Activated gamma-delta T cell treated with anti-CD3 and anti-CD28 coated beads, Interleukin-2, amount 50 U/mL, for 16 hours (primary cell): Measurements from ENCODE around the gene UVRAG.
"Not testable (repeated sequence)": the region's sequence is repeated elsewhere in the genome, so short reads cannot be mapped to it uniquely, and the experiment has no call there.

Experiments used
- DNase-seq: peaks from one replicate; pipeline ENCODE4 v3.0.0-alpha.2; 2020; ENCODE audit warnings: low read depth

Gene UVRAG

DNA sequence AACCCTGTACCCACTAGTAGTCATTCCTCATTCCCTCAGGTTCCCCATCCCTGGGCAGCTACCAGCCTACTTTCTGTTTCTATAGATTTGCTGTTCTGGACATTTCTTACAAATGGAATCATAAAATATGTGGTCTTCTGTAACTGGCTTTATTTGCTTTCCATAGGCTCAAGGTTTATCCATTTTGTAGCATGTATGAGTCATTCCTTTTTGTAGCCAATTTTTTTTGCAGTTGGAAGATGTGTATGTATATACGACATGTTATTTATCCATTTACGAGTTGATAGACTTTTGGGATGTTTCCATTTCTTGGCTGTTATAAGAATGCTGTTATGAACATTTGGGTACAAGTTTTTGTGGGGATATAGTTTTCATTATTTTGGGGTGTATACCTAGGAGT lies 260.7 kb downstream of the UVRAG start:
- DNase-seq: no peak

GRCh38 chr11:76076253-76076652 lies 261.2 kb downstream of the UVRAG start:
- not testable (repeated sequence) for DNase-seq

DNA sequence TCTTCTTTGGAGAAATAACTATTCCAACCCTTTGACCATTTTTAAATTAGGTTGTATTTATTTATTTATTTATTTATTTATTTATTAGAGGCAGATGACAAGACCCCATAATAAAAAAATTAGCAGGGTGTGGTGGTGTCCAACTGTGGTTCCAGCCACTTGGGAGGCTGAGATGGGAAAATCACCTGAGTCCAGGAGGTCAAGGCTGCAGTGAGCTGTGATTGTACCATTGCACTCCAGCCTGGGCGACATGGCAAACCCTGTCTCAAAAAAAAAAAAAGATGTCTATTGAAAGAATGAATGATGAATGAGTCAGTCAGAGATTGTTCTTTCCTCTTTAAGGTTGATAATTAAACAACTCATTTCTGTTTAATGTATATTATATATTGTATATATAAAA lies 261.7 kb downstream of the UVRAG start:
- DNase-seq: no peak

DNA sequence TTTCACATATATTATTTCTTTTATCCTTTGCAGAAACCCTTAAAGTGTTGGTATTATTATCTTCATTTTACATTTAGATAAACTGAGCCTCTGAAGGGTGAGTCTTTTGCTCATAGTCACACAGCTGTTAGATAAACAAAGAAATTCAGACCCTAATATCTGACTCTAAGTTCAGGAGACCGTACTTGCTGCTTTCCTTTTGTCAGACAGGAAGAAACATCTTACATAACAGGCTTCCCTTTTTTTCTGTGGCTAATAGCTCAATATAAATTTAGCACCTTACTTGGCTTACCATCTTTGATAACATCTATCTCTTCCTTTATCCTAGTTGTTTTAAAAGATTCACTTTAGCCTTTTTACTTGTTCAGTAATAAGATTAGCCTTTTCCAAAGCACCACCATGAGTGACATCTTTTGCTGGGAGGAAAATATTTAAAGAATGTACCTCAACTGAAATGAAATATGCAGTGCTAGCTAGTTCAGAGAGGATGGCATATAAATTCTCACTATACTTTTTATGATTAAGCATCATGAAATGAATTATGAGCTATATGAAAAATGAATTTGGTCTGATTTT lies 262.7 kb downstream of the UVRAG start:
- DNase-seq: no peak

DNA sequence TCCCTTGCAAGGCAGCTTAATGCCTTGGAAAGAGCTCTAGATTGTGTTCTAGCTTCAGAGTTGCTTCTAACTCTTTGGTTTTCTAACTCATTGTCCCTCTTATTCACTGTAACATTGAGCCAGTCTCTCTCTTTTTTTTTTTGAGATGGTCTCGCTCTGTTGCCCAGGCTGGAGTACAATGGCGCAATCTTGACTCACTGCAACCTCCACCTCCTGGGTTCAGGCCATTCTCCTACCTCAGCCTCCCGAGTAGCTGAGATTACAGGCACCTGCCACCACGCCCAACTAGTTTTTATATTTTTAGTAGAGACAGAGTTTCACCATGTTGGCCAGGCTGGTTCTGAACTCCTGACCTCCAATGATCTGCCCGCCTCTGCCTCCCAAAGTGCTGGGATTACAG lies 266.1 kb downstream of the UVRAG start:
- not testable (repeated sequence) for DNase-seq

GRCh38 chr11:76083563-76084451 lies 268.8 kb downstream of the UVRAG start:
- no peak for DNase-seq

DNA sequence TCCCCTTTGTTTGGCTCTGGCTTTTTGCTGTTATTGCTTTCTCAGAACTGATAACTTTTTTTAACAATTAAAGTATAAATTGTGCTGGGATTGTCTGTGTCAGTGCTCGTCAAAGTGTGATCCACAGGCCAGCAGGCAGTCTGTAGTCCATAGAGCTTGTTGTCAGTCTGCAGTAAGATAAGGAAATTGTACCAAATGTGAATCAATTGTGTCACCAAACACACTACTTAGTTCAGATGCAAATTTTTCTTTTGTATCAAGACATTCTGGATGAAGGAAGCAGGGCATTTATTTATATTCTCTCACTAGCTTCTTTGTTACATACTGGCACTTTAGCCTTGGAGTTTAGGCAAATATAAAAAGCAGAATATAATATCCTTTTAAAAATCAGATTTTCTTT lies 270.3 kb downstream of the UVRAG start:
- DNase-seq: no peak

- DNase-seq: no peak
These were observed 272.0 kb downstream of the UVRAG start for GRCh38 chr11:76086743-76087635.

- DNase-seq: no peak
These were observed 272.7 kb downstream of the UVRAG start for GRCh38 chr11:76087749-76088148.

- DNase-seq: no peak
These were observed 273.5 kb downstream of the UVRAG start for GRCh38 chr11:76088511-76088910.

DNA sequence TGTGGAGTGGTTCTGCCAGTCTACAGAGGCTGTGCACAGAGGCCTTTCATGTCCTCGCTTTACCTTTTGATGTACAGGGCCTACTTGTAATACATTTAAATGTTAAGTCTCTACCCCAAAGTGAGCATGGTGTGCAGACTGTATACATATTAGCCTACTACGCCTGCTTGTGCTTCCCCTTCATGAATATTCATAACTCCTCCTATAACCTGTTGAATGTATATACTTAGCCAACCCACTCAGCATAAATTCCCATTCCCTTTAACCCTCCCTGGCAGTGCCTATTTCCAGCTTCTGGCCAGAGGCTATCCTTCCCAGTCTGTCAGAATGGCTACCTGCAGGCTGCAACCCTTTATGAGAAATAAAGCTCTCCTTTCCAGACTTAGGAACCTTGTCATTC lies 275.2 kb downstream of the UVRAG start:
- no peak for DNase-seq

GRCh38 chr11:76090821-76091220 lies 275.8 kb downstream of the UVRAG start:
- DNase-seq: no peak

GRCh38 chr11:76094740-76095139 lies 279.7 kb downstream of the UVRAG start:
- DNase-seq: no peak

DNA sequence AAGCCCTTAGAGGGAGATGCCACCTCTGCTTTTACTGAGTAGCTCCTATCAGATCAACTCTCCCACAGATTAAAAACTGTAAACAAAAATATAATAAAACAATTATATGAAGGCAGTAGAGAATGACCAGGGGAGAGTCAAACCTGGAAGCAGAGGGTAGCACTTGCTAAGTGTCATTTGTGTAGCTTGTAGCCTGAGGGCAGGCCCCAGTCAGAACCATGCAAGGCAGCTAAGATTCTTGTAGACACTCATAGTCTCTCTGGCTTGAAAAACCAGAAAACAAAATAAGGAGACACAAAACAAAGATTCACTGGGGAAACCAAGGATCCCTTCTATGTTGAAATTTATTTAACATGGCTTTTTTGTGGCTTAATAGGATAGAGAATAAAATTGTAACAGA lies 280.9 kb downstream of the UVRAG start:
- DNase-seq: no peak

DNA sequence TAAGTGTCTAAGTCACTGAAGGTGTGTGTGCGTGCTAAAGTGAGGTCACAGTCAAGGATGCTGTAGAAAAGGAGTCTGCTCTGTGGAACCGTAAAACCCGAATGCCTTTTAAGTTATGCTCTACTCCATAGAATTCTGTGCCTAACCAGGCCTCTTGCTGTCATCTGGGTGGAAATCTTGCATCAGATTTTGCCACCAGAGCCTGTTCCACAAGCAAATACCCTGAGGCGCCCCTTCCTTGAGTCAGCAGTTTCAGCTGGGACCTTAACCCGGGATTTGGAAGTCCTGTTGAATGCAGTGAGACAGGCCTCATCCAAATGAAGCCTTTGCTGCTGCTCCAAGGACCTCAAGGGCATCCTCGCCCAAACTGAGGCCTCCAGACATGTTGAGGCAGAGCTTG lies 281.5 kb downstream of the UVRAG start:
- DNase-seq: no peak

DNA sequence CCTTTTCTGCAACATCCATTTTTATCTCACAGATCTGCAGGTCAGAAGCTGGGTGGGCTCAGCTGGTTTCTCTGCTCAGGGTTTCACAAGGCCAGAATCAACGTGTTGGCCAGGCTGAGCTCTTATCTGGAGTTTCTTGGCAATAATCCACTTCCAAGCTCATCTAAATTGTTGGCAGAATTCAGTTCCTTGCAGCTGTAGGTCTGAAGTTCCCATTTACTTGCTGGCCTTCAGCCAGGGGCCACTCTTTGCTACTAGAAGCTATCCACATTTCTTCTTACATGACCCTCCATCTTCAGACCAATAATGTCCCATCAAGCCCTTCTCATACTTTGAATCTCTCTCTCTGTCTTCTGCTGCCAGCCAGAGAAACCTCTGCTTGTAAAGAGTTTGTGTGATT lies 287.8 kb downstream of the UVRAG start:
- DNase-seq: no peak

DNA sequence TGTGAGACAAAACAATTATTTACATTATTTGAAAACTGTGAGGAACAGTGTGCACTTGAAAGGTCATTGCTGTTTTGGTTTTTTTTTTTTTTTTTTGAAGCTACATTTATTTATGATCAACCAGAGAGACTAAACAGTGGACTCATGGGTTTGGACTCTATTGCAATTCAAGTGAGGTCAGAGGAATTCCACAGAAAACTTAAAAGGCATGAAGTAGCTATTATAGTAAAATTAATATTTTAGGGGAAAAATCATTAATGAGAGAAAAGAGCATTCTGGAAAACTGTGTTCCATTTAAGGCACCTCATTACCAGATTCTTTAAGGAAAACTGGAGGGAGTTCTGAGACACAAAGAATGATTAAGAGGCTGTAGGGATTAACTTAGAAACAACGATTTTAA lies 288.4 kb downstream of the UVRAG start:
- DNase-seq: no peak

GRCh38 chr11:76104285-76104684 lies 289.3 kb downstream of the UVRAG start:
- no peak for DNase-seq

- DNase-seq: no peak
These were observed 290.6 kb downstream of the UVRAG start for GRCh38 chr11:76105637-76106036.

- no peak for DNase-seq
These were observed 293.0 kb downstream of the UVRAG start for GRCh38 chr11:76107971-76108370.

- DNase-seq: no peak
These were observed 299.2 kb downstream of the UVRAG start for GRCh38 chr11:76114238-76114637.

- no peak for DNase-seq
These were observed 300.5 kb downstream of the UVRAG start for GRCh38 chr11:76115555-76115954.

GRCh38 chr11:76119032-76119431 lies 304.0 kb downstream of the UVRAG start:
- DNase-seq: no peak
